ENCODE measurements around the gene PRPF39.

DNA sequence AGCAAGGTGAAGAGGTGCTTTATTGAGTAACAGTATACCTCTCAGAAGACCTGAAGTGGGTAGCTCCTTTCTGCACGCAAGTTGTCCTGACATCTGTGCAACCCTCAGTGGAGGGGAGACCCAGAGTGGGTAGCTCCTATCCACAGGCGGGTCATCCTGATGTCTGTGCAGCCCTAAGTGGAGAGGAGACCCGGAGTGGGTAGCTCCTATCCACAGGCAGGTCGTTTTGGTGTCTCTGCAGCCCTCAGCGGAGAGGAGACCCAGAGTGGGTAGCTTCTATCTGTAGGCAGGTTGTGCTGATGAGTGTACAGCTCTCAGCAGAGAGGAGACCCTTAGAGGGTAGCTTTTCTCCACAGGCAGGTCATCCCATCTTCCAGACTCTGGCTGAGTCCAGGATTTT is 45.1 kb upstream of the PRPF39 start:
- TF ChIP-seq, protein P1, sequence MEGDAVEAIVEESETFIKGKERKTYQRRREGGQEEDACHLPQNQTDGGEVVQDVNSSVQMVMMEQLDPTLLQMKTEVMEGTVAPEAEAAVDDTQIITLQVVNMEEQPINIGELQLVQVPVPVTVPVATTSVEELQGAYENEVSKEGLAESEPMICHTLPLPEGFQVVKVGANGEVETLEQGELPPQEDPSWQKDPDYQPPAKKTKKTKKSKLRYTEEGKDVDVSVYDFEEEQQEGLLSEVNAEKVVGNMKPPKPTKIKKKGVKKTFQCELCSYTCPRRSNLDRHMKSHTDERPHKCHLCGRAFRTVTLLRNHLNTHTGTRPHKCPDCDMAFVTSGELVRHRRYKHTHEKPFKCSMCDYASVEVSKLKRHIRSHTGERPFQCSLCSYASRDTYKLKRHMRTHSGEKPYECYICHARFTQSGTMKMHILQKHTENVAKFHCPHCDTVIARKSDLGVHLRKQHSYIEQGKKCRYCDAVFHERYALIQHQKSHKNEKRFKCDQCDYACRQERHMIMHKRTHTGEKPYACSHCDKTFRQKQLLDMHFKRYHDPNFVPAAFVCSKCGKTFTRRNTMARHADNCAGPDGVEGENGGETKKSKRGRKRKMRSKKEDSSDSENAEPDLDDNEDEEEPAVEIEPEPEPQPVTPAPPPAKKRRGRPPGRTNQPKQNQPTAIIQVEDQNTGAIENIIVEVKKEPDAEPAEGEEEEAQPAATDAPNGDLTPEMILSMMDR (IDR thresholded peaks at IDR 0.05) = no peak
- TF ChIP-seq EZH2 (IDR thresholded peaks at IDR 0.05) = no peak
